HG02870 (cell line): ENCODE data around the gene PANK4.

Experiments used
- ATAC-seq: cut with Tn5 transposase; IDR thresholded peaks from one replicate; pipeline ENCODE4 v1.9.1; 2021; ENCODE audit warnings: mild to moderate bottlenecking, moderate library complexity; ENCODE audit not compliant: unreplicated experiment

The PANK4 gene

GRCh38 chr1:2501041-2501819, 25.2 kb downstream of the PANK4 start:
- ATAC-seq, result no peak

- ATAC-seq, result no peak
These were observed 26.3 kb downstream of the PANK4 start for GRCh38 chr1:2499986-2500596.

- ATAC-seq, result no peak
These were observed 27.1 kb downstream of the PANK4 start for GRCh38 chr1:2499260-2499659.

- no peak for ATAC-seq
These were observed 27.7 kb downstream of the PANK4 start for GRCh38 chr1:2498648-2499047.

- ATAC-seq, result no peak
These were observed 28.5 kb downstream of the PANK4 start for GRCh38 chr1:2497891-2498290.

GRCh38 chr1:2496746-2497145, 29.6 kb downstream of the PANK4 start:
- ATAC-seq, result no peak

GRCh38 chr1:2496087-2496622, 30.2 kb downstream of the PANK4 start:
- ATAC-seq, result no peak

GRCh38 chr1:2495546-2495945, 30.9 kb downstream of the PANK4 start:
- no peak for ATAC-seq

- no peak for ATAC-seq
These were observed 31.4 kb downstream of the PANK4 start for GRCh38 chr1:2495026-2495425.

GRCh38 chr1:2494323-2494693, 32.1 kb downstream of the PANK4 start:
- ATAC-seq, result no peak

GRCh38 chr1:2493691-2494322, 32.6 kb downstream of the PANK4 start:
- ATAC-seq, result no peak

GRCh38 chr1:2493218-2493617, 33.2 kb downstream of the PANK4 start:
- ATAC-seq, result no peak

GRCh38 chr1:2492091-2492490, 34.3 kb downstream of the PANK4 start:
- ATAC-seq, result no peak

- no peak for ATAC-seq
These were observed 36.8 kb downstream of the PANK4 start for GRCh38 chr1:2489615-2490014.

- ATAC-seq, result no peak
These were observed 37.7 kb downstream of the PANK4 start for GRCh38 chr1:2488688-2489087.

GRCh38 chr1:2486558-2486957, 39.8 kb downstream of the PANK4 start:
- ATAC-seq, result no peak

GRCh38 chr1:2486041-2486440, 40.4 kb downstream of the PANK4 start:
- ATAC-seq, result no peak

- ATAC-seq, result no peak
These were observed 42.4 kb downstream of the PANK4 start for GRCh38 chr1:2483970-2484369.

- no peak for ATAC-seq
These were observed 43.4 kb downstream of the PANK4 start for GRCh38 chr1:2483026-2483425.

GRCh38 chr1:2482588-2482987, 43.8 kb downstream of the PANK4 start:
- ATAC-seq, result no peak

GRCh38 chr1:2481885-2482284, 44.5 kb downstream of the PANK4 start:
- no peak for ATAC-seq

- ATAC-seq, result no peak
These were observed 45.4 kb downstream of the PANK4 start for GRCh38 chr1:2480986-2481364.
